HG02588 (cell line): ENCODE results near the gene FTO.

Experiments used
- ATAC-seq: cut with Tn5 transposase; IDR thresholded peaks from one replicate; pipeline ENCODE4 v1.9.1; 2021; ENCODE audit warnings: mild to moderate bottlenecking, moderate library complexity; ENCODE audit not compliant: unreplicated experiment

The FTO gene

GRCh38 chr16:54197758-54198157 is 493.8 kb downstream of the FTO start:
- ATAC-seq = no peak

GRCh38 chr16:54199487-54200160 is 495.7 kb downstream of the FTO start:
- ATAC-seq = no peak

DNA sequence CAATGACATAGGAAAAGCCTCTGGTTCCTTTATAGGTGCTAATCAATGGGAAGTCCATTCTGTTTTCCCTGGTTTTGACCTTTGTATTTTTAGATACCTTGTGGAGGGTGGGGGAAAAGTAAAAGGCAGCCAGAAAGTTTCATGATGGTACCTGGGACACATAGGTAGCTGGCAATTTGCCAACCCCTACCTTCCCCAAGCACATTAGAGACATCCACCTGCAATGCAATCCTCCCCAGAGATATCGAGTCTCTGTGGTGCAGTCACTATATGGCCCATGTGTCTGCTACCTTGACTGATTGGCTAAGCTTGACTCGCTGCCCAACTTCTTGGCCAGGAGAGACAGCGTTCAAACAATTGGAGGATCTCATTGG is 496.2 kb downstream of the FTO start:
- ATAC-seq = no peak

DNA sequence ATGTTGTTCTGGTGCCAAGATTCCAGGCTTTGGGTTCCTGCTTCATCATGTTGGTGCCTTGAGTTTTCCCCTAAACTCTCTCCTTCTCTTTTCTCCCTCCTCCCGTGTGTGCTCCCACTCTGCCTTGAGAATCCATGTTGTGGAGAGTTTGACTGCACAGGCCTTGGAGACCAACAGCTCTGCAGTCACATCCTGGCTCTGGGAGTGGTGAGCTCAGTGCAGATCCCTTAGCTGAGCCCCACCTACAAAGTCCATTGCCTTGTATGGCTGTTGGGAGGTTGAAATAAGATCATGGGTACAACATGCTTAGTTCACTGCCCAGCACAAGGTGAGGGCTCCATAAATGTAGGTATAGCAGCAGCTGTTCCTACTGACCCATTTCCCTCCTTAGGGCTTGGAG is 496.8 kb downstream of the FTO start:
- ATAC-seq = no peak

DNA sequence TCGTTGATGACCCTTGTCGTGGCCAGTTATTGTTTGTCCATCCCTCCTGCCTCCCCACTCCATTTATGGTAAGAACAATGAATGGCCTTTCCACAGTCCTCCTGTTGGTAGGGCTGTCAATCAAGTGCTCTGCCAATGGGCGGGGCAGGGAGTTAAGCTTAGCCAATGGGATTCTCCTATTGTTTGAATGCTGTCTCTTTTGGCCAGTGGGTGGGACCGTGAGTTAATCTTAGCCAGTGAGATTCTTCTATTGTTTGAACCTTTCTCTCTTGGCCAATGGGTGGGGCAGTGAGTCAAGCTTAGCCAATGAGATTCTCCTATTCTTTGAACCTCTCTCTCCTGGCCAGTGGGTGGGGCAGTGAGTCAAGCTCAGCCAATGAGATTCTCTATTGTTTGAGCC is 497.2 kb downstream of the FTO start:
- no peak for ATAC-seq
